Ishikawa (cell line): ENCODE data around the gene SHFL.
A peak's percentile ranks its signal among the peaks of the same experiment; 100 is the strongest.

ENCODE experiments used
- CEBPB ChIP-seq: IDR thresholded peaks from 2 replicates; pipeline ENCODE4 v1.6.1; 2012
- CREB1 ChIP-seq: IDR thresholded peaks from 2 replicates; pipeline ENCODE4 v1.6.1; 2012; ENCODE audit warnings: low read depth
- EGR1 ChIP-seq: IDR thresholded peaks from 2 replicates; pipeline ENCODE4 v1.6.1; 2012
- EP300 ChIP-seq: IDR thresholded peaks from 2 replicates; pipeline ENCODE4 v1.6.1; 2012; ENCODE audit warnings: borderline replicate concordance
- FOXM1 ChIP-seq: IDR thresholded peaks from 2 replicates; pipeline ENCODE4 v1.6.1; 2012; ENCODE audit warnings: low read depth, borderline replicate concordance
- NFIC ChIP-seq: IDR thresholded peaks from 2 replicates; pipeline ENCODE4 v1.6.1; 2012
- RAD21 ChIP-seq: IDR thresholded peaks from 2 replicates; pipeline ENCODE4 v1.6.1; 2012; ENCODE audit warnings: low read depth
- TAF1 ChIP-seq: IDR thresholded peaks from 2 replicates; pipeline ENCODE4 v1.6.1; 2012; ENCODE audit warnings: low read depth, mild to moderate bottlenecking
- TCF12 ChIP-seq: IDR thresholded peaks from 2 replicates; pipeline ENCODE4 v1.6.1; 2012; ENCODE audit warnings: low read depth
- TEAD4 ChIP-seq: IDR thresholded peaks from 2 replicates; pipeline ENCODE4 v1.6.1; 2012
- USF1 ChIP-seq: IDR thresholded peaks from 2 replicates; pipeline ENCODE4 v1.6.1; 2012
- YY1 ChIP-seq: IDR thresholded peaks from 2 replicates; pipeline ENCODE4 v1.6.1; 2012; ENCODE audit warnings: low read depth
- ZBTB7A ChIP-seq: IDR thresholded peaks from 2 replicates; pipeline ENCODE4 v1.6.1; 2012; ENCODE audit warnings: low read depth
- TF ChIP-seq, protein P1 (sequence below): IDR thresholded peaks from 2 replicates; pipeline ENCODE4 v1.6.1; 2012; ENCODE audit warnings: low read depth, mild to moderate bottlenecking
- TF ChIP-seq, protein P2 (sequence below): IDR thresholded peaks from 2 replicates; pipeline ENCODE4 v1.6.1; 2012

SHFL gene

GRCh38 chr19:10104665-10105508, 18.8 kb downstream of the SHFL start:
- TF ChIP-seq TEAD4 (no peak), YY1 (no peak), CEBPB (no peak), EGR1 (no peak), TAF1 (no peak), NFIC (no peak), CREB1 (no peak), RAD21 (no peak), ZBTB7A (no peak), FOXM1 (no peak), USF1 (no peak)
- TF ChIP-seq, protein P1, sequence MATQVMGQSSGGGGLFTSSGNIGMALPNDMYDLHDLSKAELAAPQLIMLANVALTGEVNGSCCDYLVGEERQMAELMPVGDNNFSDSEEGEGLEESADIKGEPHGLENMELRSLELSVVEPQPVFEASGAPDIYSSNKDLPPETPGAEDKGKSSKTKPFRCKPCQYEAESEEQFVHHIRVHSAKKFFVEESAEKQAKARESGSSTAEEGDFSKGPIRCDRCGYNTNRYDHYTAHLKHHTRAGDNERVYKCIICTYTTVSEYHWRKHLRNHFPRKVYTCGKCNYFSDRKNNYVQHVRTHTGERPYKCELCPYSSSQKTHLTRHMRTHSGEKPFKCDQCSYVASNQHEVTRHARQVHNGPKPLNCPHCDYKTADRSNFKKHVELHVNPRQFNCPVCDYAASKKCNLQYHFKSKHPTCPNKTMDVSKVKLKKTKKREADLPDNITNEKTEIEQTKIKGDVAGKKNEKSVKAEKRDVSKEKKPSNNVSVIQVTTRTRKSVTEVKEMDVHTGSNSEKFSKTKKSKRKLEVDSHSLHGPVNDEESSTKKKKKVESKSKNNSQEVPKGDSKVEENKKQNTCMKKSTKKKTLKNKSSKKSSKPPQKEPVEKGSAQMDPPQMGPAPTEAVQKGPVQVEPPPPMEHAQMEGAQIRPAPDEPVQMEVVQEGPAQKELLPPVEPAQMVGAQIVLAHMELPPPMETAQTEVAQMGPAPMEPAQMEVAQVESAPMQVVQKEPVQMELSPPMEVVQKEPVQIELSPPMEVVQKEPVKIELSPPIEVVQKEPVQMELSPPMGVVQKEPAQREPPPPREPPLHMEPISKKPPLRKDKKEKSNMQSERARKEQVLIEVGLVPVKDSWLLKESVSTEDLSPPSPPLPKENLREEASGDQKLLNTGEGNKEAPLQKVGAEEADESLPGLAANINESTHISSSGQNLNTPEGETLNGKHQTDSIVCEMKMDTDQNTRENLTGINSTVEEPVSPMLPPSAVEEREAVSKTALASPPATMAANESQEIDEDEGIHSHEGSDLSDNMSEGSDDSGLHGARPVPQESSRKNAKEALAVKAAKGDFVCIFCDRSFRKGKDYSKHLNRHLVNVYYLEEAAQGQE, result no peak
- TF ChIP-seq, protein P2, sequence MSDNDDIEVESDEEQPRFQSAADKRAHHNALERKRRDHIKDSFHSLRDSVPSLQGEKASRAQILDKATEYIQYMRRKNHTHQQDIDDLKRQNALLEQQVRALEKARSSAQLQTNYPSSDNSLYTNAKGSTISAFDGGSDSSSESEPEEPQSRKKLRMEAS, result no peak

- no peak for TF ChIP-seq TAF1
- no peak for TF ChIP-seq USF1
- no peak for TF ChIP-seq TCF12
- TF ChIP-seq TEAD4, result no peak
- TF ChIP-seq RAD21, result no peak
- TF ChIP-seq EP300, result no peak
- no peak for TF ChIP-seq CEBPB
- TF ChIP-seq YY1, result no peak
- no peak for TF ChIP-seq NFIC
- no peak for TF ChIP-seq ZBTB7A
- no peak for TF ChIP-seq EGR1
- no peak for TF ChIP-seq FOXM1
- TF ChIP-seq, protein P2, result no peak
- no peak for TF ChIP-seq CREB1
- TF ChIP-seq, protein P1, result no peak
These were observed 19.5 kb downstream of the SHFL start for GRCh38 chr19:10105509-10106099.

DNA sequence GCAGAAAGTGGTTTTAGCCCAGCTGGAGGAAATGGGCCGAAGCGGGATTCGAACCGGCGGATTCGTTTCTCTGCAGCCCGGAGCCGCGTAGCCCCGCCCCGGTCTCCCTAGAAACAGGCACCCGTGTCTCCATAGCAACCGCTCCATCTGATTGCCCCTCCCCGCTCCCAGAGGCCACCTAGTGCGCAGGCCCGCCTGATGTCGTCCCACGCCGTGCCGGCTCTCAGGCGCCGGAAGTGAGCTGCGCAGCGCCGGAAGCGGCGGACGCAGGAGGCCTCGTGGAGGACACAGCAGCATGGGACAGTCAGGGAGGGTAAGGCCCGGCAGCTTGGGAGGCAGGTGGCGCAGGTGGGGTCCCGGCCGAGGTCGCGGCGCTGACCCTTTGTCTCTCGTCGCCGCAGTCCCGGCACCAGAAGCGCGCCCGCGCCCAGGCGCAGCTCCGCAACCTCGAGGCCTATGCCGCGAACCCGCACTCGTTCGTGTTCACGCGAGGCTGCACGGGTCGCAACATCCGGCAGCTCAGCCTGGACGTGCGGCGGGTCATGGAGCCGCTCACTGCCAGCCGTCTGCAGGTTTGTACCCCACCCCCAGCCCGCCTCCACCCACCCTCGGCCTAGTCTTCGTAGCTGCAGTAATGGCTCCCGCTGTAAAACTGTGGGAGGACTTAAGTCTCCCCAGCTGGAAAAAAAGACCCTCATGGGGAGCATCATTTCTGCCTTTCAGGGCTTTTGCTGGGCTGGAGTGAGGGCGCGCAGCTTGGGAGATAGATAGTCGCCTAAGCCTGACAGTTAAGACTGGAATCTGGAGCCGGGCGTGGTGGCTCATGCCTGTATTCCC, 20.2 kb downstream of the SHFL start, which contains the start of gene PPAN:
PPAN (plus strand) TSS at position 263 of the 837 bp plus-strand sequence; CDS start at position 296, 33 bp downstream.
- TF ChIP-seq FOXM1 (0 out of 2 replicates have a peak, but pooled peaks have one; percentile 55), EGR1 (peak; percentile 51), RAD21 (no peak), NFIC (no peak), EP300 (no peak), TCF12 (peak; percentile 38; the same call in 1 of the 2 replicates), TAF1 (peak; percentile 90), TEAD4 (no peak), YY1 (peak; percentile 30; the same call in 1 of the 2 replicates), ZBTB7A (no peak), CREB1 (peak; percentile 89), USF1 (peak; percentile 48; the same call in 1 of the 2 replicates), CEBPB (no peak)
- TF ChIP-seq, protein P1, result no peak
- TF ChIP-seq, protein P2, result peak; percentile 99
